NCI-H1092 treated with DMSO at 0.1 percent for 48 hours (cell line): ENCODE measurements around the gene CUL2.
"Not testable (repeated sequence)": the region's sequence is repeated elsewhere in the genome, so short reads cannot be mapped to it uniquely, and the experiment has no call there.

Source experiments
- DNase-seq: peaks from one replicate; lab custom pipeline; 2025; lab: John Stamatoyannopoulos, UW

CUL2 gene

GRCh38 chr10:35079763-35080162, 10.4 kb downstream of the CUL2 start:
- DNase-seq = no peak

DNA sequence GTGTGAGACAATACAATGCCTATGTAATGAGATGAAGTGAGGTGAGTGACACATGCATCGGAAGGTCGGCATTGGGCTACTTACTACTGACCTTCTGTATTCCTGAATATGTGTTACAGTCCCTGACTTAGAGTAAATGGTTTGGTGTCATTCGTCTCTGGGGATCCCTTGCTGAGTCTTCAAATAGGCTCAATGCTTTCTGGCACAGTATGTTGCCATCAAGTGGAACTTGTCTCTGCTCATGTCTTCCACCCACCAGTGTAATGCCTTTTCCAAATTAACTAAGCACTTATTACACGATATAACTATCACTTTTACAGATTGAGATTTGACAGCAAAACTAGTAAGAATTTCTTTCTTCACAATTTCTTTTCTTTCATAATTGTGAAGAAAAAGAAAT, 10.9 kb downstream of the CUL2 start:
- DNase-seq = no peak

GRCh38 chr10:35075228-35075627, 14.9 kb downstream of the CUL2 start:
- no peak for DNase-seq

DNA sequence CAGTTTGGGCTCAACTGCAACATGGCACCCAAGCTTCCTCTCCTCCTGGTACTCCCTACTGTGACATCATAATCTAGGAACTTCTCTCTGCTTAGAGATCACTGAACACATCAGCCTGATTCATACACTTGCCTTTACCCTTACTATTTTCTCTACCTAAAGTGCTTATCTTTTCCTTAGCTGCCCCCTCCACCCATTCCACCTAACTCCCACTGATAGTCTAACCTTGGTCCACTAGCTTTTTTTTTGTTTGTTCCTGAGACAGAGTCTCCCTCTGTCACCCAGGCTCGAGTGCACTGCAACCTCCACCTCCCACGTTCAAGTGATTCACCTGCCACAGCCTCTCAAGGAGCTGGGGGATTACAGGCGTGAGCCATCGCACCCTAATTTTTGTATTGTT, 15.9 kb downstream of the CUL2 start:
- no peak for DNase-seq

- DNase-seq = no peak
Observed at GRCh38 chr10:35070521-35070920, 19.6 kb downstream of the CUL2 start.

- no peak for DNase-seq
Observed at GRCh38 chr10:35063837-35064454, 26.2 kb downstream of the CUL2 start.

DNA sequence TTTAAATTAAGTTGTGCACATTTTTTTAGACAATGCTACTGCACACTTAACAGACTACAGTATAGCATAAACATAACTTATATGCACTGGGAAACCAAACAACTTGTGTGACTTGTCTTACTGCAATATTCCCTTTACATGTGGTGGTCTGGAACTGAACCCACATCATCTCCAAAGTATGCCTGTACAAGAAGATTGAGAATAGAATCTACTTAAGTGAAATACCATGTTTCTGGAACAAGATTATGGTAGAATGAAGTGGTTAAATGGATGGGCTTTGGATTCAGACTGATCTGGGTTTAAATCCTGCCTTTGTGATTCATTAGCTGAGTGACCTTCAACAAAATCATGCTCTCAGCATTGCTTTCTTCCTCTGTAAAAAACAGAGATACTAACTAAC, 30.7 kb downstream of the CUL2 start:
- no peak for DNase-seq

GRCh38 chr10:35058686-35059085, 31.5 kb downstream of the CUL2 start:
- no peak for DNase-seq

GRCh38 chr10:35058134-35058533, 32.0 kb downstream of the CUL2 start:
- no peak for DNase-seq

- no peak for DNase-seq
Observed at GRCh38 chr10:35056686-35057085, 33.5 kb downstream of the CUL2 start.

- peak; percentile 6 for DNase-seq
Observed at GRCh38 chr10:35056133-35056532, 34.0 kb downstream of the CUL2 start.

DNA sequence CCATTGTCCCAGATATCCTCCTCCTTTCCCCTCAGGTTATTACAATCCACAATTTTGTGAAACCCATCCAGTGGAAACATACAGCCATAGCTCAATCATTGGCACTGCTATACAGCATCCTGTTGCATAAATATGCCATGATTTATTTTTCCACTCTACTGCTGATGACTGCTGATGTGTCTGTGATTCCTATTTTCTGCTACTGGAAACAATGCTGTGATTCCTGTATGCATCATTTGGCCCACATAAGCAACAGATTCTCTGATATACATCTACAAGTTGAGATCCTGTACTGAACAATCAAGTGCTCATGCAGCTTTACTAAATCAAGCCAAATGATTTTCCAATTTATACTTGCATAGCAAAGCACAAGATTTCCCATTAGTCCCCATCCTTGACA, 39.6 kb downstream of the CUL2 start:
- DNase-seq = no peak

- DNase-seq = no peak
Observed at GRCh38 chr10:35046074-35046473, 44.1 kb downstream of the CUL2 start.

- DNase-seq = not testable (repeated sequence)
Observed at GRCh38 chr10:35045275-35045674, 44.9 kb downstream of the CUL2 start.

DNA sequence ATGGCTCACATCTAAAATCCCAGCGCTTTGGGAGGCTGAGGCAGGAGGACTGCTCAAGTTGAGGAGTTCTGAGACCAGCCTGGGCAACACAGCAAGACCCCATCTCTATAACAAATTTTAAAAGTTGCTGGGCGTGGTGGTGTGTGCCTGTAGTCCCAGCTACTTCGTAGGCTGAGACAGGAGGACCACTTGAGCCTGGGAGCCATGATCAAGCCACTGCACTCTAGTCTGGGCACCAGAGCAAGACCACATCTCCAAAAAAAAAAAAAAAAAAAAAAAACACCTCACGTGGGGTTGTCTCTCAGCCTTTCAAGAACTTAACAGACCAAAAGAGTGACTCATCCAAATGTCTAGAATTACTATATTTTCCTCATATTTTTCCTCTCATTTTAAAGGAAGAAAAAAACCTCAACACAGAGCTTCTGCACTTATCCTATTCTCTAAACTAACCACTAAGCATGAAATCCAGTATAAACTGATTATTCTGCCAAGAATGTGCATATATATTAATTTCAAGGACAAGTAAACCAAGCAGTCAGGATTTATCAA, 46.3 kb downstream of the CUL2 start:
- no peak for DNase-seq

GRCh38 chr10:35042783-35043182, 47.4 kb downstream of the CUL2 start:
- no peak for DNase-seq

DNA sequence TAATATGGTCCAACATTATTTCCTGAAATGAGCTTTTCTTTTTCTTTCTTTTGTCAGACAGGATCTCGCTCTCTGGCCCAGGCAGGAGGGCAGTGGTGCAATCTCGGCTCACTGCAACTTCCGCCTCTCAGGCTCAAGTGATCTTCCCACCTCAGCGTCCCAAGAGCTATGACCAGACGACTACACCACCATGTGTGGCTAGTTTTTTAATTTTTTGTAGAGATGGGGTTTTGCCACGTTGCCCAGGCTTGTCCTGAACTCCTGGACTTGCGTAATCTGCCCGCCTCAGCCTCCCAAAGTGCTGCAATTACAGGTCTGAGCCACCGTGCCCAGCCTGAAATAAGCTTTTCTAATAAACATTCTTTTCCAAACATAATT, 48.6 kb downstream of the CUL2 start:
- DNase-seq = no peak

GRCh38 chr10:35040760-35041501, 49.2 kb downstream of the CUL2 start:
- no peak for DNase-seq

DNA sequence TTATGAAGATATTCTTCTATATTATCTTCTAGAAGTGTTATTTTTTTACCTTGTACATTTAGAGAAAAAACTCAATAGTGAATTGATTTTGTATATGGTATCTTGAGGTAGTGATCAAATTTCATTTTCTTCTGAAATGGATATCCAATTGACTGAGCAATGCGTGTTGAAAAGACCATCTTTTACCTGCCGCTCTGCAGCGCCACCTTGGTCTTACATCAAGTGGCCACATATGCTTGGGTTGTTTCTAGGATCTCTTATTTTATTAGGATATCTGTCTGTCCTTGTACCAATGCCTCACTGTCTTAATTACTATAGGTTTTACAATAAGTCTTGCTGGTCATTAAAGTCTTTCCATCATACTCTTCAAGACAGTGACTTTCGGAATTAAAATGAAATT, 53.0 kb downstream of the CUL2 start:
- DNase-seq = no peak

- DNase-seq = no peak
Observed at GRCh38 chr10:35035606-35036005, 54.5 kb downstream of the CUL2 start.

- no peak for DNase-seq
Observed at GRCh38 chr10:35027567-35027966, 62.6 kb downstream of the CUL2 start.

- no peak for DNase-seq
Observed at GRCh38 chr10:35025916-35026315, 64.2 kb downstream of the CUL2 start.

- DNase-seq = no peak
Observed at GRCh38 chr10:35020481-35020880, 69.7 kb downstream of the CUL2 start.
